ENCODE measurements around the gene RASGRP4.

Gene RASGRP4

GRCh38 chr19:38389957-38390924 lies 35.8 kb downstream of the RASGRP4 start (continued):
- TF ChIP-seq ZNF274 (IDR thresholded peaks at IDR 0.05; ENCODE audit: low read length) (no peak), ZNF274 (tag by site-specific recombination; IDR thresholded peaks at IDR 0.05; ENCODE audit: borderline replicate concordance) (peak; percentile 54; the same call in 1 of the 2 replicates), GLIS2 (tag by site-specific recombination; IDR thresholded peaks at IDR 0.05) (peak; percentile 36; the same call in 1 of the 2 replicates), SP3 (tag by site-specific recombination; IDR thresholded peaks at IDR 0.05) (no peak), GFI1B (tag by site-specific recombination; IDR thresholded peaks at IDR 0.05) (no peak), ZNF354C (tag by site-specific recombination; IDR thresholded peaks at IDR 0.05; ENCODE audit: borderline replicate concordance, low read depth) (no peak), ZNF398 (tag by site-specific recombination; IDR thresholded peaks at IDR 0.05) (no peak; the same call in none of the 2 replicates), ZNF16 (tag by site-specific recombination; IDR thresholded peaks at IDR 0.05; ENCODE audit: low read depth) (no peak), ZBTB10 (tag by site-specific recombination; IDR thresholded peaks at IDR 0.05) (peak; percentile 26; the same call in 1 of the 2 replicates), ZNF785 (tag by site-specific recombination; IDR thresholded peaks at IDR 0.05) (0 out of 2 replicates have a peak, but pooled peaks have one; percentile 48), ZNF571 (tag by site-specific recombination; IDR thresholded peaks at IDR 0.05) (no peak)
- TF ChIP-seq, protein P1, sequence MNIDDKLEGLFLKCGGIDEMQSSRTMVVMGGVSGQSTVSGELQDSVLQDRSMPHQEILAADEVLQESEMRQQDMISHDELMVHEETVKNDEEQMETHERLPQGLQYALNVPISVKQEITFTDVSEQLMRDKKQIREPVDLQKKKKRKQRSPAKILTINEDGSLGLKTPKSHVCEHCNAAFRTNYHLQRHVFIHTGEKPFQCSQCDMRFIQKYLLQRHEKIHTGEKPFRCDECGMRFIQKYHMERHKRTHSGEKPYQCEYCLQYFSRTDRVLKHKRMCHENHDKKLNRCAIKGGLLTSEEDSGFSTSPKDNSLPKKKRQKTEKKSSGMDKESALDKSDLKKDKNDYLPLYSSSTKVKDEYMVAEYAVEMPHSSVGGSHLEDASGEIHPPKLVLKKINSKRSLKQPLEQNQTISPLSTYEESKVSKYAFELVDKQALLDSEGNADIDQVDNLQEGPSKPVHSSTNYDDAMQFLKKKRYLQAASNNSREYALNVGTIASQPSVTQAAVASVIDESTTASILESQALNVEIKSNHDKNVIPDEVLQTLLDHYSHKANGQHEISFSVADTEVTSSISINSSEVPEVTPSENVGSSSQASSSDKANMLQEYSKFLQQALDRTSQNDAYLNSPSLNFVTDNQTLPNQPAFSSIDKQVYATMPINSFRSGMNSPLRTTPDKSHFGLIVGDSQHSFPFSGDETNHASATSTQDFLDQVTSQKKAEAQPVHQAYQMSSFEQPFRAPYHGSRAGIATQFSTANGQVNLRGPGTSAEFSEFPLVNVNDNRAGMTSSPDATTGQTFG (tag by site-specific recombination; IDR thresholded peaks at IDR 0.05; ENCODE audit: borderline replicate concordance): 0 out of 2 replicates have a peak, but pooled peaks have one; percentile 22

- peak overlapping the region; percentile 57; the same call in 1 of the 2 replicates for H3K27ac ChIP-seq (ENCODE audit: extremely low read depth, low read depth, low read length)
- ChIA-PET CTCF (interaction anchor here (0.9 to 9.2 kb wide), 7 partner anchors 9 to 487 kb away, joined by 3 to 76 read pairs (median 5); partner anchors contain the start of genes FAM98C and PSMD8), POLR2A (interaction anchor here (0.7 to 4.7 kb wide), 7 partner anchors 9 to 482 kb away, joined by 4 to 223 read pairs (median 9); partner anchors contain the start of genes EIF3K, FAM98C, PSMD8 and SIPA1L3)
- peak overlapping the region; percentile 56 for H3K4me3 ChIP-seq (ENCODE audit: low read depth, low read length)
- H3K36me3 ChIP-seq (ENCODE audit: control insufficient read depth in 2 of 2, insufficient read depth in 1 of 2, low read length in 2 of 2): peaks cover 6 to 28% of the 10 kb centered on the region in 2 experiments
- no peaks in the 10 kb centered on the region for H3K9me3 ChIP-seq (ENCODE audit: control insufficient read depth, insufficient read depth, low read depth, low read length)
- H3K4me1 ChIP-seq (ENCODE audit: control insufficient read depth, insufficient read depth, low read length): peaks cover 19% of the 10 kb centered on the region
- TF ChIP-seq TRIM28 (IDR thresholded peaks at IDR 0.05; ENCODE audit: borderline replicate concordance, low read length): no peak
- TF ChIP-seq TCF7L2 (IDR thresholded peaks at IDR 0.05; ENCODE audit: borderline replicate concordance, low read depth, low read length): no peak
- no peak for TF ChIP-seq ZBTB26 (tag by site-specific recombination; optimal IDR thresholded peaks at IDR 0.05)
- TF ChIP-seq ZNF701 (tag by site-specific recombination; IDR thresholded peaks at IDR 0.05): no peak
- peak; percentile 88 for TF ChIP-seq SCRT1 (tag by site-specific recombination; IDR thresholded peaks at IDR 0.05; ENCODE audit: borderline replicate concordance)
- TF ChIP-seq ZNF48 (tag by site-specific recombination; IDR thresholded peaks at IDR 0.05): no peak
- TF ChIP-seq ZNF404 (tag by site-specific recombination; IDR thresholded peaks at IDR 0.05): no peak
- 0 out of 2 replicates have a peak, but pooled peaks have one; percentile 12 for TF ChIP-seq SP7 (tag by site-specific recombination; IDR thresholded peaks at IDR 0.05)
- no peak for TF ChIP-seq ZXDB (tag by site-specific recombination; IDR thresholded peaks at IDR 0.05)
- TF ChIP-seq SCRT2 (tag by site-specific recombination; IDR thresholded peaks at IDR 0.05): peak; percentile 97
- TF ChIP-seq SP2 (tag by site-specific recombination; IDR thresholded peaks at IDR 0.05): peak; percentile 21; the same call in 1 of the 2 replicates
- peak; percentile 70 for TF ChIP-seq ZBTB20 (tag by site-specific recombination; IDR thresholded peaks at IDR 0.05)
- TF ChIP-seq ZNF660 (tag by site-specific recombination; IDR thresholded peaks at IDR 0.05): no peak
- peak; percentile 16; the same call in 1 of the 2 replicates for TF ChIP-seq KLF9 (tag by site-specific recombination; IDR thresholded peaks at IDR 0.05; ENCODE audit: low read depth)
Observed at GRCh38 chr19:38389101-38389925, 36.7 kb downstream of the RASGRP4 start.
